Stimulated activated CD4-positive, alpha-beta T cell treated with anti-CD3 and anti-CD28 coated beads, Interleukin-4, amount 100 ng/mL, for 1 hour (primary cell): ENCODE results near the gene RPUSD4.
"Not testable (repeated sequence)": the region's sequence is repeated elsewhere in the genome, so short reads cannot be mapped to it uniquely, and the experiment has no call there.

Experiments used
- DNase-seq: peaks from one replicate; pipeline ENCODE4 v3.0.0-alpha.2; 2020

The RPUSD4 gene, protein sequence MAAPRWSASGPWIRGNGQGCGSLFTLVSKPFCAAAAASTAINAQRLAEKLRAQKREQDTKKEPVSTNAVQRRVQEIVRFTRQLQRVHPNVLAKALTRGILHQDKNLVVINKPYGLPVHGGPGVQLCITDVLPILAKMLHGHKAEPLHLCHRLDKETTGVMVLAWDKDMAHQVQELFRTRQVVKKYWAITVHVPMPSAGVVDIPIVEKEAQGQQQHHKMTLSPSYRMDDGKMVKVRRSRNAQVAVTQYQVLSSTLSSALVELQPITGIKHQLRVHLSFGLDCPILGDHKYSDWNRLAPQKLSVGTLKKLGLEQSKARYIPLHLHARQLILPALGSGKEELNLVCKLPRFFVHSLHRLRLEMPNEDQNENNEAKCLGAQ

DNA sequence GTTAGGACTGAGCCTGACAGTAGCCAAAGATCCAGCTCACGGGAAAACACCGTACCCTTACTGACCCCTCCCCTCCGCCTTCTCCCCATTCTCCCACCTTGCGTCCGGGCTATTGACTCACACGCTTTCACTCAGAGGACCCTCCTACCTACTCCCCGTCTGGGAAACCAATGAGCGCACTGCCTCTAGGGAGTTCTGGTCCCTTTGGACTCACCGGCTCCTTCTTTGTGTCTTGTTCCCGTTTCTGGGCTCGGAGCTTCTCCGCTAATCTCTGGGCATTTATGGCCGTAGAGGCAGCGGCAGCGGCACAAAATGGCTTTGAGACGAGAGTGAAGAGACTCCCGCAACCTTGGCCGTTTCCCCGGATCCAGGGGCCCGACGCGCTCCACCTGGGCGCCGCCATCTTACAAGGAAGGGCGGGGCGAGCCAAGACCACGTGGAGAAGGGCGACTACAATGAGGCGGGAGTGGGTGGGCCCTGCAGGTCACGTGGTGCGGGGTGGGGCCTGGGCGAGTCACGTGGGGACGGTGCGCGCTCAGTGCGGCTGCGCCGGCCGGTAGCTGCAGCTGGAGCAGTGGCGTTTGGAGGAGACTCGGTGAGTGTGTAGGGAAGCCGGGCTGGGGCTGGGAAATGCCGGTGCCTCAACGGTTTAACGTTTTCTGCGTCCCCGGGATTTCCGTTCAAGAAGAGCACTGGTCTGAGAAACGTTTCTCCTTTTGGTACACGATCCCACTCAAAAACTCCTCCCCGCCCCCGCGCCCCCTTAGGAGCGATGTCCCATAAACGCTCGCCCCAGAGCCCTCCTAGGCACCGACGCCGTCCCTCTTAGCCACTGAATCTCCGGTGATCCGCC, at the start of gene RPUSD4, which contains the start of gene FAM118B:
Gene RPUSD4 (minus strand): TSS at position 415 of the 853 bp plus-strand sequence. CDS start 12 bp downstream, at position 403.
Gene FAM118B (plus strand): TSS at position 547 of the 853 bp plus-strand sequence. CDS start 23,220 bp downstream, outside the sequence.
- peak; percentile 98 for DNase-seq

DNA sequence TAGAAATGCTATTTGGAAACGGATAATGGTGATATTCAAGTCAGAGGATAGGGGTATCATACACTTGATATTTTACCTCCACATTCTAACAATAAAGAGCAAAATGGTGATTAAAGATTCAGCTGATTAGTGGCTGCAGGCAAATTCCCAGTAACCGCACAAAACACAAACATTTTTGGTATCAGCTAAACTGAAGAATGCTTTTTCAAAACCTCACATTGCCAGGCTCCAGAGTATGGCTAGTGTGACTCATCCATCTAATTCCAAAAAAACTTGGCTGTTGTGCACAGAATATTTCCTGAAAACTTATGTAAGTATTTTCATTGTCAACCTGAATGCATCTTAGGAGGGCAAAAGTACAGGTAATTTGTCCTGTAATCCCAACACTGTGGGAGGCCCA, 46.3 kb upstream of the RPUSD4 start:
- no peak for DNase-seq

DNA sequence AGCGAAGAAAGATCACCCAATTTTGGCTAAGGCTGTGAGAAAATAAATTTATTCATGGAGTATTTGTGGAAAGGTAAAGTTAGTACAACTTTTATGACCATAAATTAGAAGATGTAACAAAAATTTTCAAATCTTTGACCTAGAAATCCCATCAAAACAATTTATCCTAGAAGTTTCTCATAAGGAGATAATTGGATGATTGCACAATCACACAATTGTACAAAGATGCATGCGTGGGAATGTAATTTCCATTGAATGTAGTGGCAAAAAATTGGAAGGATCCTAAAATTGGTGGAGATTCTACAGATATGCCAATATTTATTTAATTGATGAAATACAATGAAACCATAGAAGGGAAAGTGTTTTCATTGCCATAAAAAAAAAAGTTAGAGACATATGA, 45.7 kb upstream of the RPUSD4 start:
- DNase-seq = no peak

DNA sequence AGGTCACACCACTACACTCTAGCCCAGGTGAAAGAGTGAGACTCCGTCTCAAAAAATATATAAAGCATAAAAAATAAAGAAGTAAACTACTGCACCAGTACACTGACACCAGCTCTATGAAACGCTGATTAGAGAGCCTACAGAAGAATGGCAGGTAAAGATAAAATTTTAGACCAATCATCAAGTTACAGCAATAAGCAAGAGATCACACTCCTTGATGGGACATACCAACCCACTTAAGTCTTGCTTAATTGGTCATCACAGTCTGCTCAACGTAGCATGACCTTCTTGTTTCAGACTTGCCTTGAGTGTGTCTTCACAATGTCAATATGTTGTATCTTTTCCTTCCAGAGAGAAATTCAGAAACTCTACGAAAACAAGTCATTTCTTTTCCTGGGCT, 44.8 kb upstream of the RPUSD4 start:
- DNase-seq = no peak

DNA sequence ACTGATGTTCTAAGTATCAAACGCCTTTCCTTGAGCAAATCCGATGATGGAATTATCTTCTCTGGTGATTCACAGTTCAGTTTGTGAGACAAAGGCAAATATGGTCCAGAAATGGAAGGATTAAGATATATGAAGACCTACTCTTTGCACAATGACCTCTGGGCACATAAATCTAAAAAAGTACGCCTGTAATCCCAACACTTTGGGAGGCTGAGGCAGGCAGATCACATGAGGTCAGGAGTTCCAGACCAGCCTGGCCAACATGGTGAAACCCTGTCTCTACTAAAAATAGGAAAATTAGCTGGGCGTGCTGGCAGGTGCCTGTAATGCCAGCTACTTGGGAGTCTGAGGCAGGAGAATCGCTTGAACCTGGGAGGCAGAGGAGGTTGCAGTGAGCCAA, 44.1 kb upstream of the RPUSD4 start:
- DNase-seq = not testable (repeated sequence)

DNA sequence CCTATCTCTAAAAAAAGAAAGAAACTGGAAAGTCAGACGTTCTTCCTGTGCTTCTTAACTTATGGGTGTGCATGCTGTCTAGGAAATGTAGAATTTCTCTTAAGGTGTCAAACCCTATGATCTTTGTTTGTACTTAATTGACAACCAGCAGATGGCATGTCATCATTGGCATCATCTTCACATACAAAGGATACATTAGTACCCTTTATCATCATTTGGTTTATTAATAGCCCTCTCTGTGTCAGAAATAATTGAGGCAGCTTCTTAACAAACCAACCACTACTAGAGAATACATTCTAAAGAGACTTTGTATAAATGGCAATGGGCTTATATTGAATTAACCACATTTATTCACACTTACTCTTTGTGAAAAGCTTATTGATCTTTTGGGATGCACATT, 43.4 kb upstream of the RPUSD4 start:
- no peak for DNase-seq

DNA sequence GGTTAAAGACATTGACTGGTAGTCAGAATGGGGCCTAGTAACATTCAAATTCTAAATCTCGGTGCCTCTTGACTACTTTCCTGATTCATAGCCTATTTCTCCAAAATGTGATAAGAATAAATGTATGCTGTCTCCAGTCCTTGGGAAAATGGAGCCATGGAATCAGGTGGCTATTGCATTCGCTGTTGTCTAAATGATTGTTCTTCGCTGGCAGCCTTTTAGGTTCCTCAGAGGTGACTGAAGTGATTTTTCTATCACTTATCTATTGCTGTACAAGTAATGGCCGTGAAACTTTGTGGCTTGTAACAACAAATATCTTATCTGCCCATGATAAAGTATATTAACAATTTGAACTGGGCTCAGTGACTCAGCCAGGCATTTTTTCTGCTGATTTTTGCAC, 41.8 kb upstream of the RPUSD4 start:
- DNase-seq = no peak

DNA sequence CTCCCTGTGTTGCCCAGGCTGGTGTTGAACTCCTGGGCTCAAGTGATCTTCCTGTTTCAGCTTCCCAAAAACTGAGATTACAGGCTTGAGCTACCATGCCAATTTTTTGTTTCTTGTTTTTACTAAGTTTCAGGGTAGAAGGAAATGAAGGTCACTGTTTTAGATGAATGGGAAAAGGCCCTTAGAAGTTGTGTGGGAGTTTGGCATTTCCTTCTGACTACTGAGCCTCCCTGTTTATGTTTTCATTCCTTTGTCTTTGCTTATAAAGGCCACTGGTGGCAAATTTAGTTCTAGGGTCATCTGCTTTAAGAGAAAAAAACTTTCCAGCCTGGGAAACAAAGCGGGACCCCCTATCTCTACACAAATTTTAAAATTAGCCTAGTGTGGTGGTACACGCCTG, 35.2 kb upstream of the RPUSD4 start:
- DNase-seq = no peak

DNA sequence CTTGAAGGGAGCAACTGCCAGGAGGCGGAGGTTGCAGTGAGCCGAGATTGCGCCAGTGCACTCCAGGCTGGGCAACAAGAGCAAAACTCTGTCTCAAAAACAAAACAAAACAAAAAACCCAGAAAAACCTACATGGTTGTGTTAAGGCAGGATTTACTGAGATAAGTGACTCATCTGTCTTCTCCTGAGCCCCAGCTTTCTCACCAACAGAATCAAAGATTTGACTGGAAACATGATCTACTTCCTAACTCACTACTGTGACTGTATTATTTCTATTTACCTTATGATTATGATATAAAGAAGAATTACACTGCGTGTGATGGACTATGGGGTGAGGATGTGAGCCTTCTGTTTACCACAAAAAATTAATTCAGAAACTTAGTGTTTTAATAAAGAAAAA, 21.9 kb upstream of the RPUSD4 start:
- no peak for DNase-seq

DNA sequence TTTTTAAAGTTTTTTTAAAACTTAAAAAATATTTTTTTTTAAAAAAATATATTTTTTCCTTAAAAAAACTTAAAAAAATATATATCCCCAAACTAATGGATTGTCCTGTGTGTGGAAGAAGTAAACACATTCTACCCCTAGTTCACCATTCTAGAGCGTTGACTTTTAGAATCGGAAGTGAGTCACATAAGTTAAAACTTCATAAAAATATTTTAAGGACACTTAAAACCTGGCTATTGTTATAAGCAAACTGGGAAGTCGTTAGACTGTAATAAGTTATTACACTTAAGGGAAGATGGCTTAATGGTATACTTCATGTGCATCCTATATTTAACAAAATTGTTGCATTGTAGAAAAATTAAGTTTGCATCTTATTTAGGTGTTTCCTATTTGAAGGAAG, 21.2 kb upstream of the RPUSD4 start:
- DNase-seq = no peak

DNA sequence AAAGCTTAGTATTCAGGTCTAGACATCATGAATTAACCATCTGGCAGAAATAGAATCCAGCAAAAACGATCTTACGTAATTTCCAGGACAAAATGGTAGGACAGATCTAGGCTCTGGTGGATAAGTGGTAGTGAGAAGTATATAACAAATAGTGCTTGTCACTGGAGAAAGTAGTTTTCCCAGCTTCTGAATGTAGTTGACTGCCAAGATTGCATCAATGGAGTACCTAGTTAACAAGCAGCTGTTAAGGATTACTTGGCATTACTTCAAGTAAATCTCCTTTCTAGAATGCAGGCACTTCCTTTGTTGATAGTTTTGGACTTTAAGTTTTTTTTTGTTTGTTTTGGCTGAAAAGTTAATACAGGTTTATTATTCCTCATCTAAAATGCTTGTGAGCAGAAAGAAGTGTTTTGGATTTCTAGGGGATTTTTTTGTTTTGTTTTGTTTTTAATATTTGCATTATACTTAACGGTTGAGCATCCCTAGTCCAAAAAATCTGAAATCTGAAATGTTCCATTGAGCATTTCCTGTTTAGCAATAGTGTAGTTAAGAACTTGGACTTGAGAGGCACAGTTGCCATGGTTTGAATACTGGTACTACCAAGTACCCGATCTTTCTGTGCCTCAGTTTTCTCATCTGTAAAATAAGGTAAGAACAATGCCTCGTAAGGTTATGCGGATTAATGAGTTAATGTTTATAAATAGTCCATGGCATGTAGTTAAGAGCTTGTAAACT, 20.4 kb upstream of the RPUSD4 start:
- no peak for DNase-seq

DNA sequence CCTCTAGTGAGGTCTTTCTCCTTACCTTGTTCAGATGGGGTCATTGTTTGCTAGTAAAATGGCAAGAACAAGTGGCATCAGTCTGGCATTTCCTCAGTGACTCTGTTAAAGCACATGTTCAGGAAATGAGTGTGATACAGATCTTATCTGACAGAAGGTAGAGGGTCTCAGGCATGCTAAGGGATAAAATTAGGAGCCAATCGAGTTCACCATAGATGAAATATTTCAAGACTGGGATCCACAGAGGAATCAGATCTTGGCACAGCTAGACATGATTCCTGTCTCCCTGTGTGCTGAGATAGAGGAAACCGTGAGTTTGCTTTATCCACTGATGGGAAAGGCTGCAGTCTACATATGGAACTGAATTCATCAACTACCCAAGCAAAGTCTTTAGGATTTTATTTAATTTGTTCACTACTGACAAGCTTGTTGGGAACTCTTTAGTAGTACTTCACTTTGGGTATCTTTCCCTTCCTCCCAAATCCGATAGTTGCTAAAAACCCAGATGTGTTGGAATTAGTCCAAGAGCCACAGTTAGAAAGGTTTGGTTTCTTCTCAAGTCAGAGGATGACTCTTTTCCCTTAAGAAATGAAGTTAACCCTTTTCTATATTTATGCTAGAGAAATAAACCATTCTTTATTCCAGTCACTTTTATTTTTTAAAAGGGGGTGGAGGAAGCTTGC, 18.5 kb upstream of the RPUSD4 start:
- DNase-seq = no peak

DNA sequence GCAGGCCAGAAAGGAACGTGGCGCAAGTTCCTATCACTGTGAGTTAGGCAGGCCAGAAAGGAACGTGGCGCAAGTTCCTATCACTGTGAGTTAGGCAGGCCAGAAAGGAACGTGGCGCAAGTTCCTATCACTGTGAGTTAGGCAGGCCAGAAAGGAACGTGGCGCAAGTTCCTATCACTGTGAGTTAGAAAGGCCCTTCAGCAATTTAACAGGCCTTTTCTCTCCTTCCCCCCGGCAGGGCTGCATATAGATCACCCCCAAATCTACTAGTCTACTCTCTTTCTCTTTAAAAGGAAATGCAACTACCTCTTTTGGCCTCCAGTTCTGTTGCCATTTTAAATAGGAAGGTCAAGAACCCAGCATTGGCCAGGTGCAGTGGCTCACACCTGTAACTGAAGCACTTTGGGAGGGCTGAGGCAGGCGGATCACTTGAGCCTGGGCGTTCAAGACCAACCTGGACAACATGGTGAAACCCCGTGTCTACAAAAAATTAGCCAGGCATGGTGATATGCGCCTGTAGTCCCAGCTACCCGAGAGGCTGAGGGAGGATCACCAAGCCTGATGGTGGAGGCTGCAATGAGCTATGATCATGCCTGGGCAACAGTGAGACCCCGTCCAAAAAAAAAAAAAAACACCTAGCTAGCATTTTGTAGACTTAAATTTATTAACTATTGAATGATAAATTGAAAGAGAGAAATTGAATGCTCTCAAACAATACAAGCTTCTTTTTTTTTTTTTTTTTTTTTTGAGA, 15.1 kb upstream of the RPUSD4 start:
- no peak for DNase-seq

DNA sequence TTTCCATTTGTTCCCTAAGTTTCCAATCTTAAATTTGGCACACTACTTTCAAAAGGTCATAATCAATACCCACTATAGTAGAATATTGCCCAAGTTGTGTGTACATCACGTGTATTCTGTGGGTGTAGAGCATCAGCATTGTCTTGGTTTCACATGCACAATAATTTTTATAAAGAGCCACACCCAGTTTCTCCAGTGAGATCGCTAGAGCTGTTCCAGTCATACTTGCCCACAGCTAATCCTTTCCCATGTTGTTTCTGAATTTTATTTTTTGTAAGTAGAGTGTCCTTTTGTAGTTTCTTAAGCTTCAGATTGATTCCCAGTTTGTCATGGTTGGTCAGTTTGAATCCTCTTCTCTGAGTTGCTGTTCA, 13.8 kb upstream of the RPUSD4 start:
- DNase-seq = no peak

DNA sequence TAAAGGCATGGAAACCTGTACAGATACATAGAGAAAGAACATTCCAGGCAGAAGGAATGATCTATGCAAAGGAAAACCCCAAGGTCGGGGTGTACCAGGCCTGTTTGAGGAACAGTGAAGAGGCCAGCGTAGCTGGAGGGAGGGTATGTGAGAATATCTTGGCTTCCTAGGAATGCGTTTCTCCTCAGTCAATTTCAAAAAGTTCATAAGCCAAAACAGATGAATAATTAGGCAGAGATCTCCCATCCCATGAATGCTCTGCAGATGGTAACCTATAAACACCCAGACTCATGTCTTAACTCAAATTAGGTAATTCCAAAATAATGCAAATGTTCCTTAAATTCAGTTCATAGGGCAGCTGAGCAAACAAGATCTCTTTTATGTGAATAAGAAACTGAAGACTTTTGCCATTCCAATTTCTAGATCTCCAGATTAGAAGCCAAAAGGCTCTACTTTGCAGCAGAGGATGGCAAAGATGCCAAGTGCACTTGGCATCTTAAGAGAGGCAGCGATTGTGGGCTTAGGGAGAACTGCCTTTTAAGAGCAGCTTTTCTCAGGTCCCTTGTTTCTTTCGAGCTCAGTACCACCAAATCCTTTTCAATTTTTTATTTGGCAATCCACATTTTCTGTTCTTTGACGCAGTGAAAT, 13.3 kb upstream of the RPUSD4 start:
- no peak for DNase-seq

DNA sequence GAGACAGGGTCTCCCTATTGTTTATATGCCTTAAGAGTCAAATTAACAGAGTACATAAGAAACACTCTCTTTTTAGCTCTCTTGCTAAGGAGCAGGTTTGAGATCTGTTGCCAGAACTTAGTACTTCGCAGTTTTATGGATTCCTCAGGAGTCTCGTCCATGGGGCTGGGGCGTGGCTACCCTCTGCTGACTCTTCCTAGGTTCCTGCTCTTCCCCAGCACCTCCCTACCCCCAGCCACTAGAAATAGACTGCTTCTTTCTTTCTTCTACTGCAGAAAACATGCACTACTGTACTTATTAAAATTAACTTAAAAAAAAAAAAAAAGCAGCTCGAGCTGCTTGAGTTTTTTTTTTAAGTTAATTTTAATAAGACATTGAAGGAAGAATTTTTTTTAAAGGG, 8.1 kb upstream of the RPUSD4 start:
- no peak for DNase-seq

DNA sequence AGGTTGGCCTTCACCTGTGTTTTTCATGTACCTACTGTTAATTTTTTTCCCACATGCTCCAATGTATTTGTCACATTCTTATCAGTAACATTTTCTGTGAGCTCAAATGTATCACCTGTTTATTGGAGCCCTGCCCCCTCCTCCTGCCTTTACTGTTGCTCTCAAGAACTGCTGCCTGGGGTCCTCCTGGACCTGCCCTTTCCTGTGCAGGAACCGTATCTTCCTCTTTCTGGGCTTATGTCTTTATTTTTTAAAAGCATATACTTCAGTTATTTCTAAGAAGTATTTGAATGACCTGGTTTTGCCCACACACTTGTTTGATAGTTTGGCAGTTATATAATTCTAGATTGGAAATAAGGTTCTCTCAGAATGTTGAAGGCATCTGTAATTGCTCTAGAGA, 6.0 kb upstream of the RPUSD4 start:
- DNase-seq = no peak

DNA sequence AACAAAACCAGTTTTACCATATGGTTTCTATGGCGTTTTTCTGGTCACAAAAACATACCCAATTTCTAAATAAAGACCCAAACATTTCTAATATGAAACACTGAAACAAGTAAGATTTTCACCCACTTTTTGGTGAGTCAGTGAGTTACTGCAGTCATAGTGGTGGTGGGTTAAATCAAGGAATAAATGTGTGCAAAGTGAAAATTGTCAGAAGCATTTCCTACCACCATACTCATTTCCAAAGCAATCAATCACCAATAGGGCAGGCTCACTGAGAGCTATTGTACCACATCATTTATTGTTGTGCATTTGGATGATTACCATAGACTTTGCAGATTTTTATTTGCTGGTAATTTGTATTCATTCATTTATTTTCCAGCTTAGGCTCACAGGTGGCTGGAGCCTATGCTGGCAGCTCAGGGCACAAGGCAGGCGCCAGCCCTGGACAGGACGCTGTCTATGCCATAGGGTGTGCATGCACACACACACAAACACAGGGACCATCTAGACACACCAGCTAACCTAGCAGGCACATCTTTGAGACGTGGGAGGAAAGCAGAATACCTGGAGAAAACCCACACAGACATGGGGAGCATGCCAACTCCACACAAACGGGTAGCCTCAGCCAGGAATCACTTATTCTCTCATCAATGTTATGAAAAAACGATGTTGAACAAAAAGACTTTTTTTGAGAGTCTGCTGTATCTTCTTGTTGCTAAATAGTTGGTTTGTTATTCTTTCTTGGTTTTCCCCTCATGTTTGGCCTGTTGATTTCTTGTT, 5.3 kb upstream of the RPUSD4 start:
- no peak for DNase-seq

DNA sequence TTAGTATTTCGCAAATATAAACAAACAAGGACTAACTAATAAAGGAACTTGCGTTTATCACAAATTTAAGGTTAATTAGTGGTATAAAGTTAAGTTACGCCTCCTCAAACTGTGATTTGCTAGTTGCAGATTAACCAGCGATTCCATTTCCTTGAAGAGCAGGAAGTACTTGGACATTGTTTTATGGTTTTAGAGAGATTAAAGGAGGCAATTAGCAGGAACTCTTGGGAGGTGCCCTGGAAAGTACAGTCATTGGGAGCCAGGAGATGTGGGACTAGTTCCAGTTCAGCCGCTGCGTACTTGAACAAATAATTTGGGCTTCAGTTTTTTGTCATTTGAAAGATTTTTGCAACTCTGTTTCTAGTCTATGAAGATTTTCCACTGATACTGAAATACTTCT, 3.4 kb upstream of the RPUSD4 start:
- DNase-seq = no peak

DNA sequence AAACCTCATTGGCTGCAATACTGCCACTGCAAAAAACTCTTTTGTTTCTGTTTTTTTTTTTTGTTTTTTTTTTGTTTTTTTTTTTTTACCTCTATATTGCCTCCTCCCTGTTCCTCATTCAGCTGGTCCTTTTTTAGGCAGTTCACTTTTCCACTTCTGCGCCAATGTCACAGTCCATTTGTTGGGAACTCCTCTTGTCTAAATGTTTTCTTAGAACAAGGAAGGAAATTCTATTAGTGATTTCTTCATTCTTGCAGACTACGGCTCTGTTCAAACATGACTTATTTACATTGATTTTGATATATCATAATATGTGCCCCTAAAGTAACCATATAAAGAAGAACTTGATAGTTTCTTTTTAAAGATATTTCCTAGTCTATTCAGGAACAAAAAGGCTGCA, 3.0 kb upstream of the RPUSD4 start:
- no peak for DNase-seq
